SU-DHL-6 (cell line): Measurements from ENCODE around the gene PIEZO1.

Experiments used
- H2AFZ ChIP-seq: fragments of 200-600 bp; sonication (generic); 2 replicates; pipeline ENCODE4 v1.6.1; 2014; ENCODE audit warnings: low read depth, mild to moderate bottlenecking, moderate library complexity, mixed read lengths, antibody characterized with exemption, low read length; ENCODE audit not compliant: severe bottlenecking
- H3F3A ChIP-seq: fragments of 200-600 bp; shearing (Covaris generic); 2 replicates; pipeline ENCODE4 v1.6.0; 2016; ENCODE audit warnings: antibody characterized with exemption, mild to moderate bottlenecking; ENCODE audit not compliant: insufficient read depth
- H3K27ac ChIP-seq: fragments of 200-600 bp; sonication (generic); 2 replicates; pipeline ENCODE4 v1.5.1; 2016; ENCODE audit warnings: low read depth, mild to moderate bottlenecking, low read length, moderate library complexity, mixed read lengths
- H3K27me3 ChIP-seq: fragments of 200-600 bp; sonication (generic), shearing (Covaris generic); 2 replicates; pipeline ENCODE4 v1.6.0; 2014; ENCODE audit warnings: mild to moderate bottlenecking, low read length
- H3K36me3 ChIP-seq: fragments of 200-600 bp; sonication (generic); 2 replicates; pipeline ENCODE4 v1.6.1; 2014; ENCODE audit warnings: mild to moderate bottlenecking, low read length, mixed read lengths
- H3K4me2 ChIP-seq: fragments of 300-600, 200-600 bp; shearing (Covaris generic), sonication (generic); 2 replicates; pipeline ENCODE4 v1.6.0; 2014; ENCODE audit warnings: low read length, low read depth, mild to moderate bottlenecking; ENCODE audit not compliant: poor library complexity, severe bottlenecking
- H3K4me3 ChIP-seq: fragments of 200-600 bp; sonication (generic); 2 replicates; pipeline ENCODE4 v1.5.1; 2014; ENCODE audit warnings: antibody characterized with exemption, low read length, mild to moderate bottlenecking, mixed read lengths; ENCODE audit not compliant: insufficient read depth, poor library complexity, severe bottlenecking
- H3K79me2 ChIP-seq: fragments of 200-600 bp; sonication (generic); 2 replicates; pipeline ENCODE4 v1.6.1; 2014; ENCODE audit warnings: mild to moderate bottlenecking, low read length, moderate library complexity; ENCODE audit not compliant: insufficient read depth
- H3K9ac ChIP-seq: fragments of 200-600 bp; sonication (generic); 2 replicates; pipeline ENCODE4 v1.7.0; 2014; ENCODE audit warnings: mild to moderate bottlenecking, low read length
- H3K9me2 ChIP-seq: fragments of 200-600 bp; sonication (generic); replicated peaks from 2 replicates; pipeline ENCODE4 v1.6.1; 2014; ENCODE audit warnings: low read length; ENCODE audit not compliant: insufficient read depth
- H3K9me3 ChIP-seq: fragments of 200-600 bp; sonication (generic); 2 replicates; pipeline ENCODE4 v1.6.1; 2014; ENCODE audit warnings: low read length, mixed read lengths; ENCODE audit not compliant: insufficient read depth
- H4K20me1 ChIP-seq: fragments of 200-600 bp; sonication (generic); 2 replicates; pipeline ENCODE4 v1.6.1; 2014; ENCODE audit warnings: low read depth, mild to moderate bottlenecking, antibody characterized with exemption, low read length, moderate library complexity, mixed read lengths
- CTCF ChIP-seq: fragments of 200-600 bp; sonication (generic); IDR thresholded peaks from one replicate; pipeline ENCODE4 v1.5.1; 2017; ENCODE audit warnings: antibody characterized with exemption, mild to moderate bottlenecking, low read length, moderate library complexity; ENCODE audit not compliant: insufficient read depth, poor library complexity, severe bottlenecking
- EZH2phosphoT487 ChIP-seq: fragments of 200-600 bp; sonication (generic), shearing (Covaris generic); conservative IDR thresholded peaks from 2 replicates; pipeline ENCODE4 v1.6.1; 2018; ENCODE audit warnings: mild to moderate bottlenecking, antibody characterized with exemption, low read length, moderate library complexity, mixed read lengths

Gene PIEZO1

GRCh38 chr16:88762258-88762870 lies 22.7 kb downstream of the PIEZO1 start:
- H3K27ac ChIP-seq, result no peak overlapping the region
- no peaks in the 10 kb centered on the region for H3K9me3 ChIP-seq
- no peaks in the 10 kb centered on the region for H3K9me2 ChIP-seq
- no peaks in the 10 kb centered on the region for H3K79me2 ChIP-seq
- no peak overlapping the region for H3K4me2 ChIP-seq
- H3F3A ChIP-seq, result no peaks in the 10 kb centered on the region
- TF ChIP-seq EZH2phosphoT487 (no peak), CTCF (no peak)
- H3K36me3 ChIP-seq, result no peaks in the 10 kb centered on the region
- H4K20me1 ChIP-seq, result no peaks in the 10 kb centered on the region
- no peak overlapping the region for H3K9ac ChIP-seq
- no peak overlapping the region for H2AFZ ChIP-seq
- H3K4me3 ChIP-seq, result no peak overlapping the region
- no peaks in the 10 kb centered on the region for H3K27me3 ChIP-seq

GRCh38 chr16:88761830-88762229 lies 23.2 kb downstream of the PIEZO1 start:
- no peaks in the 10 kb centered on the region for H4K20me1 ChIP-seq
- H3K27me3 ChIP-seq, result no peaks in the 10 kb centered on the region
- H3K36me3 ChIP-seq, result no peaks in the 10 kb centered on the region
- no peak overlapping the region for H3K4me3 ChIP-seq
- H3K9ac ChIP-seq, result no peak overlapping the region
- H3K9me2 ChIP-seq, result no peaks in the 10 kb centered on the region
- H3K27ac ChIP-seq, result no peak overlapping the region
- no peak overlapping the region for H2AFZ ChIP-seq
- no peaks in the 10 kb centered on the region for H3K79me2 ChIP-seq
- H3K4me2 ChIP-seq, result no peak overlapping the region
- TF ChIP-seq EZH2phosphoT487 (no peak), CTCF (no peak)
- no peaks in the 10 kb centered on the region for H3K9me3 ChIP-seq
- no peaks in the 10 kb centered on the region for H3F3A ChIP-seq

- no peaks in the 10 kb centered on the region for H3K27me3 ChIP-seq
- no peak for TF ChIP-seq CTCF
- TF ChIP-seq EZH2phosphoT487, result no peak
- H4K20me1 ChIP-seq, result no peaks in the 10 kb centered on the region
- no peaks in the 10 kb centered on the region for H3K79me2 ChIP-seq
- no peaks in the 10 kb centered on the region for H3K9me3 ChIP-seq
- H2AFZ ChIP-seq, result no peak overlapping the region
- no peaks in the 10 kb centered on the region for H3K9me2 ChIP-seq
- H3F3A ChIP-seq, result no peaks in the 10 kb centered on the region
- no peak overlapping the region for H3K4me2 ChIP-seq
- H3K36me3 ChIP-seq, result no peaks in the 10 kb centered on the region
- no peak overlapping the region for H3K4me3 ChIP-seq
- no peak overlapping the region for H3K27ac ChIP-seq
- H3K9ac ChIP-seq, result no peak overlapping the region
These were observed 23.9 kb downstream of the PIEZO1 start for GRCh38 chr16:88761143-88761534.
